ENCODE results near the gene OR2L13.

DNA sequence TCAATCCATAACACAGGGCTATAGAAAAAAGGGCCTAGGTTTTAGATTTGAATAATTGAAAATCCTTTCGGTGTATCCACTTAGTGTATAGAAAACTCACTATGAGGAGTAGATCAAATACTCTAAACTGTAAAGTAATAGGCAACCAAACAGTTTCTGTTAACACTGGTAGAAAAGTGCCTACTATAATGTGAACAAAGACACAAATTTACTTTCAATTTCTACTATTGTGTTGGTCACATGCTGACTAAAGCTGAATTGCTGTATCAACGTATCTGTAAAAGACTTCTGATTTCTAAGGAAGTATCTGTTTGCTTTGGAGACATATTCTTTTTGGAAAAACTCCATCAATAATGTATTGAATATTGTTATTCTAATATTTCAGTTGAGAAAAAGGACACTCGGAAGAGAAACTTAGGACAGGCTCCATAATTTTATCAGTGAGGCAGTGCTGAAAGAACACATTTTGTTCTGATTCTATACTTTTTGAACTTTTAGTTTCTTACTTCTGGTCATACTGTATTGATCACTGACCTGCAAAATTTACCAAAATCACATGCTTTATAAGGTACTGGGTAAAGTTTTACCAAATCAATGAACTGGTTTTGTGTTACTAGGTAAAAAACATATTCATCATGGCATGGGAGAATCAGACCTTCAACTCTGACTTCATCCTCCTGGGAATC lies 49.7 kb downstream of the OR2L13 start, which contains the start of gene OR2M5:
- TF ChIP-seq, protein P1, sequence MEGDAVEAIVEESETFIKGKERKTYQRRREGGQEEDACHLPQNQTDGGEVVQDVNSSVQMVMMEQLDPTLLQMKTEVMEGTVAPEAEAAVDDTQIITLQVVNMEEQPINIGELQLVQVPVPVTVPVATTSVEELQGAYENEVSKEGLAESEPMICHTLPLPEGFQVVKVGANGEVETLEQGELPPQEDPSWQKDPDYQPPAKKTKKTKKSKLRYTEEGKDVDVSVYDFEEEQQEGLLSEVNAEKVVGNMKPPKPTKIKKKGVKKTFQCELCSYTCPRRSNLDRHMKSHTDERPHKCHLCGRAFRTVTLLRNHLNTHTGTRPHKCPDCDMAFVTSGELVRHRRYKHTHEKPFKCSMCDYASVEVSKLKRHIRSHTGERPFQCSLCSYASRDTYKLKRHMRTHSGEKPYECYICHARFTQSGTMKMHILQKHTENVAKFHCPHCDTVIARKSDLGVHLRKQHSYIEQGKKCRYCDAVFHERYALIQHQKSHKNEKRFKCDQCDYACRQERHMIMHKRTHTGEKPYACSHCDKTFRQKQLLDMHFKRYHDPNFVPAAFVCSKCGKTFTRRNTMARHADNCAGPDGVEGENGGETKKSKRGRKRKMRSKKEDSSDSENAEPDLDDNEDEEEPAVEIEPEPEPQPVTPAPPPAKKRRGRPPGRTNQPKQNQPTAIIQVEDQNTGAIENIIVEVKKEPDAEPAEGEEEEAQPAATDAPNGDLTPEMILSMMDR (conservative IDR thresholded peaks at IDR 0.05; ENCODE audit: low read depth, low read length): no peak
- TF ChIP-seq BHLHE40 (IDR thresholded peaks at IDR 0.05; ENCODE audit: low read depth, low read length): no peak

All from IMR-90 (cell line).